GM18909 (cell line): ENCODE data around the gene CDC42BPA.
"Not testable (repeated sequence)": the region's sequence is repeated elsewhere in the genome, so short reads cannot be mapped to it uniquely, and the experiment has no call there.

Source experiments
- ATAC-seq: cut with Tn5 transposase; IDR thresholded peaks from one replicate; pipeline ENCODE4 v1.9.1; 2021; ENCODE audit warnings: mild to moderate bottlenecking; ENCODE audit not compliant: unreplicated experiment, poor library complexity

The CDC42BPA gene

GRCh38 chr1:226956942-226957713, 361.2 kb downstream of the CDC42BPA start:
- ATAC-seq = no peak

GRCh38 chr1:226955857-226956256, 362.4 kb downstream of the CDC42BPA start:
- ATAC-seq = not testable (repeated sequence)

GRCh38 chr1:226954777-226955176, 363.5 kb downstream of the CDC42BPA start:
- no peak for ATAC-seq

GRCh38 chr1:226954337-226954736, 364.0 kb downstream of the CDC42BPA start:
- ATAC-seq = no peak

- ATAC-seq = no peak
Observed at GRCh38 chr1:226953175-226953800, 365.0 kb downstream of the CDC42BPA start.

- ATAC-seq = no peak
Observed at GRCh38 chr1:226952118-226952441, 366.2 kb downstream of the CDC42BPA start.

- ATAC-seq = no peak
Observed at GRCh38 chr1:226951286-226952117, 366.8 kb downstream of the CDC42BPA start.

- no peak for ATAC-seq
Observed at GRCh38 chr1:226950871-226951270, 367.4 kb downstream of the CDC42BPA start.

- no peak for ATAC-seq
Observed at GRCh38 chr1:226950316-226950715, 368.0 kb downstream of the CDC42BPA start.

GRCh38 chr1:226949401-226949800, 368.9 kb downstream of the CDC42BPA start:
- ATAC-seq = no peak

- no peak for ATAC-seq
Observed at GRCh38 chr1:226948996-226949395, 369.3 kb downstream of the CDC42BPA start.

GRCh38 chr1:226948480-226948879, 369.8 kb downstream of the CDC42BPA start:
- ATAC-seq = no peak

GRCh38 chr1:226948051-226948450, 370.2 kb downstream of the CDC42BPA start:
- ATAC-seq = no peak

- no peak for ATAC-seq
Observed at GRCh38 chr1:226946841-226947240, 371.5 kb downstream of the CDC42BPA start.

- ATAC-seq = no peak
Observed at GRCh38 chr1:226946285-226946684, 372.0 kb downstream of the CDC42BPA start.

GRCh38 chr1:226945858-226946245, 372.4 kb downstream of the CDC42BPA start:
- ATAC-seq = no peak

- ATAC-seq = no peak
Observed at GRCh38 chr1:226945106-226945857, 373.0 kb downstream of the CDC42BPA start.

- ATAC-seq = no peak
Observed at GRCh38 chr1:226943927-226944326, 374.4 kb downstream of the CDC42BPA start.

- ATAC-seq = no peak
Observed at GRCh38 chr1:226943156-226943555, 375.1 kb downstream of the CDC42BPA start.

- ATAC-seq = no peak
Observed at GRCh38 chr1:226942392-226942791, 375.9 kb downstream of the CDC42BPA start.

- no peak for ATAC-seq
Observed at GRCh38 chr1:226940806-226941067, 377.6 kb downstream of the CDC42BPA start.
